HepG2 (cell line): Measurements from ENCODE around the gene SLC13A3. TPM values are rescaled to one million over a fixed set of nuclear protein-coding genes. Genes with fewer than 3 reads are reported as not detected.

Experiments used
- ARID4A ChIP-seq: sonication (generic); formaldehyde crosslinking; IDR thresholded peaks from 2 replicates; pipeline ENCODE4 v1.5.0; 2020; ENCODE audit warnings: mild to moderate bottlenecking, missing genetic modification reagents, borderline replicate concordance
- ATF6 ChIP-seq: sonication (generic); formaldehyde crosslinking; conservative IDR thresholded peaks from 2 replicates; pipeline ENCODE4 v1.4.0; 2020; ENCODE audit warnings: missing genetic modification reagents
- EP300 ChIP-seq, 3 experiments: sonication (generic) in 1 of 3; formaldehyde crosslinking in 1 of 3; IDR thresholded peaks; 2 replicates each; pipeline versions ENCODE4 v1.5.1 to v1.6.1; 2011 to 2020; ENCODE audit warnings: low read depth in 2 of 3, low read length in 2 of 3, borderline replicate concordance in 1 of 3, improper control_type of control experiment in 1 of 3, mild to moderate bottlenecking in 1 of 3, missing genetic modification reagents in 1 of 3, moderate library complexity in 1 of 3
- ETV5 ChIP-seq: IDR thresholded peaks from 2 replicates; pipeline ENCODE4 v1.6.1; 2018; ENCODE audit warnings: missing biosample characterization, missing genetic modification reagents, inconsistent platforms, borderline replicate concordance
- HDAC2 ChIP-seq: sonication (generic); formaldehyde crosslinking; IDR thresholded peaks from 2 replicates; pipeline ENCODE4 v1.4.0; 2020; ENCODE audit warnings: missing genetic modification reagents
- LBX2 ChIP-seq: sonication (generic); formaldehyde crosslinking; IDR thresholded peaks from 2 replicates; pipeline ENCODE4 v1.5.0; 2020; ENCODE audit warnings: missing genetic modification reagents, mild to moderate bottlenecking, borderline replicate concordance
- LCORL ChIP-seq, 2 experiments: fragments of 450-650 bp in 1 of 2; sonication (generic) in 1 of 2; formaldehyde crosslinking in 1 of 2; IDR thresholded peaks; 2 replicates each; pipeline versions ENCODE4 v1.5.0 to v1.6.1; 2017 to 2020; ENCODE audit warnings: antibody characterized with exemption in 1 of 2, missing genetic modification reagents in 1 of 2
- NR2F2 ChIP-seq: IDR thresholded peaks from 2 replicates; pipeline ENCODE4 v1.6.1; 2012; ENCODE audit warnings: low read depth, inconsistent platforms, borderline replicate concordance
- PITX1 ChIP-seq: sonication (generic); formaldehyde crosslinking; IDR thresholded peaks from 2 replicates; pipeline ENCODE4 v1.5.1; 2020; ENCODE audit warnings: mild to moderate bottlenecking, missing genetic modification reagents
- SCMH1 ChIP-seq: sonication (generic); formaldehyde crosslinking; IDR thresholded peaks from 2 replicates; pipeline ENCODE4 v1.9.0; 2021; ENCODE audit warnings: missing genetic modification reagents, mild to moderate bottlenecking, borderline replicate concordance
- SP4 ChIP-seq: sonication (generic); formaldehyde crosslinking; IDR thresholded peaks from 2 replicates; pipeline ENCODE4 v1.8.1; 2023; ENCODE audit warnings: mild to moderate bottlenecking, missing genetic modification reagents
- TBX2 ChIP-seq: sonication (generic); formaldehyde crosslinking; IDR thresholded peaks from 2 replicates; pipeline ENCODE4 v1.5.0; 2020; ENCODE audit warnings: missing genetic modification reagents, mild to moderate bottlenecking, borderline replicate concordance
- TBX3 ChIP-seq: fragments of 450-650 bp; IDR thresholded peaks from 2 replicates; pipeline ENCODE4 v1.6.1; 2017; ENCODE audit warnings: antibody characterized with exemption, mild to moderate bottlenecking, inconsistent platforms, borderline replicate concordance
- ZNF143 ChIP-seq: sonication (generic); formaldehyde crosslinking; IDR thresholded peaks from 2 replicates; pipeline ENCODE4 v1.4.0; 2020; ENCODE audit warnings: missing genetic modification reagents
- ZNF678 ChIP-seq: sonication (generic); formaldehyde crosslinking; IDR thresholded peaks from 2 replicates; pipeline ENCODE4 v1.4.0; 2020; ENCODE audit warnings: mild to moderate bottlenecking, missing genetic modification reagents
- polyA plus RNA-seq, 8 experiments: library from polyadenylated mRNA; depleted of rRNA in 3 of 8; stranded (reverse) in 7 of 8; unstranded in 1 of 8; fragments of >200 nt; fragmentation: Illumina TruSeq in 4 of 8; extraction: Trizol in 4 of 8; gene quantifications; 2 replicates each; pipeline versions ENCODE4 v1.2.1 to v1.2.3, GENCODE V29; 2011 to 2016; ENCODE audit warnings: low read depth in 4 of 8, missing spikeins in 1 of 8, mixed read lengths in 1 of 8; ENCODE audit not compliant: insufficient read depth in 1 of 8
- total RNA-seq, 5 experiments: library from RNA; depleted of rRNA; stranded (reverse); fragments of >200 nt; fragmentation: Illumina TruSeq; extraction: Trizol; gene quantifications; 2 replicates each; pipeline ENCODE4 v1.2.3, GENCODE V29; 2016; ENCODE audit warnings: low read depth in 1 of 5
- TF ChIP-seq, protein P1 (sequence below): sonication (generic); formaldehyde crosslinking; IDR thresholded peaks from 2 replicates; pipeline ENCODE4 v1.4.0; 2020; ENCODE audit warnings: mild to moderate bottlenecking, missing genetic modification reagents, borderline replicate concordance
- TF ChIP-seq, protein P2 (sequence below): sonication (generic); formaldehyde crosslinking; IDR thresholded peaks from 2 replicates; pipeline ENCODE4 v1.4.0; 2020; ENCODE audit warnings: missing genetic modification reagents, borderline replicate concordance
- TF ChIP-seq, protein P3 (sequence below): sonication (generic); formaldehyde crosslinking; IDR thresholded peaks from 2 replicates; pipeline ENCODE4 v1.4.0; 2020; ENCODE audit warnings: missing genetic modification reagents

Gene SLC13A3
- total and polyA plus RNA-seq, 2 of the 13 experiments (the other 11 are each of a cell fraction or from before 2014, with no cell fraction given): 66.5 to 76.0 TPM

DNA sequence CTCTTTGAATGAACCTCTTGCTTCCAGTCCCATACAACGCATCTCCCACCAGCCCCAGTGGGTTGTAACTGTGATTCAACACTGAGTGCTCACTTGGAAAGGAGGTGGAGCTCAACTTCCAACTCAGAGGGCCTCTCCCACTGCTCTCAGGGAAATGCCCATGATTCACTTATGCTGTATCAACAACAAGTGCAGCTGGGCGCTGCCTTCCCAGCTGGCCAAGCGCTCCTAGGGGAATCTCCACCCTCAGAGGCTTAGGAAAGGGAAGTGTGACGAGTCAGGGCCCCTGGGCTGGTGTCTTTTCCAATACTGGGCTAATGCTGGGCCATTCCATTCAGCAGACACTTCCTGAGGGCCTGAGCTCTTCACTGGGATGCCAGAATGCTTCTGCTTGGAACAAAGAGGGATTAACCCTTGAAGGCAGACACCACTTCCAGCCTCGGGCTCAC lies 92.7 kb downstream of the SLC13A3 start (continued):
- no peak for TF ChIP-seq ATF6 (CRISPR knock-in tag)
- TF ChIP-seq ZNF143 (CRISPR knock-in tag): peak; percentile 80
- no peak for TF ChIP-seq SCMH1 (CRISPR knock-in tag)
- TF ChIP-seq LBX2 (CRISPR knock-in tag): no peak
- TF ChIP-seq SP4 (CRISPR knock-in tag): no peak
- no peak for TF ChIP-seq TBX3
- no peak for TF ChIP-seq NR2F2
- TF ChIP-seq TBX2 (CRISPR knock-in tag): peak; percentile 30; the same call in 1 of the 2 replicates
- peak; percentile 47; the same call in 1 of the 2 replicates for TF ChIP-seq ETV5 (CRISPR knock-in tag)
- TF ChIP-seq, protein P1, sequence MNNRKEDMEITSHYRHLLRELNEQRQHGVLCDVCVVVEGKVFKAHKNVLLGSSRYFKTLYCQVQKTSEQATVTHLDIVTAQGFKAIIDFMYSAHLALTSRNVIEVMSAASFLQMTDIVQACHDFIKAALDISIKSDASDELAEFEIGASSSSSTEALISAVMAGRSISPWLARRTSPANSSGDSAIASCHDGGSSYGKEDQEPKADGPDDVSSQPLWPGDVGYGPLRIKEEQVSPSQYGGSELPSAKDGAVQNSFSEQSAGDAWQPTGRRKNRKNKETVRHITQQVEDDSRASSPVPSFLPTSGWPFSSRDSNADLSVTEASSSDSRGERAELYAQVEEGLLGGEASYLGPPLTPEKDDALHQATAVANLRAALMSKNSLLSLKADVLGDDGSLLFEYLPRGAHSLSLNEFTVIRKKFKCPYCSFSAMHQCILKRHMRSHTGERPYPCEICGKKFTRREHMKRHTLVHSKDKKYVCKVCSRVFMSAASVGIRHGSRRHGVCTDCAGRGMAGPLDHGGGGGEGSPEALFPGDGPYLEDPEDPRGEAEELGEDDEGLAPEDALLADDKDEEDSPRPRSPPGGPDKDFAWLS (CRISPR knock-in tag): no peak
- TF ChIP-seq, protein P2, sequence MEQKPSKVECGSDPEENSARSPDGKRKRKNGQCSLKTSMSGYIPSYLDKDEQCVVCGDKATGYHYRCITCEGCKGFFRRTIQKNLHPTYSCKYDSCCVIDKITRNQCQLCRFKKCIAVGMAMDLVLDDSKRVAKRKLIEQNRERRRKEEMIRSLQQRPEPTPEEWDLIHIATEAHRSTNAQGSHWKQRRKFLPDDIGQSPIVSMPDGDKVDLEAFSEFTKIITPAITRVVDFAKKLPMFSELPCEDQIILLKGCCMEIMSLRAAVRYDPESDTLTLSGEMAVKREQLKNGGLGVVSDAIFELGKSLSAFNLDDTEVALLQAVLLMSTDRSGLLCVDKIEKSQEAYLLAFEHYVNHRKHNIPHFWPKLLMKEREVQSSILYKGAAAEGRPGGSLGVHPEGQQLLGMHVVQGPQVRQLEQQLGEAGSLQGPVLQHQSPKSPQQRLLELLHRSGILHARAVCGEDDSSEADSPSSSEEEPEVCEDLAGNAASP: no peak
- no peak for TF ChIP-seq LCORL (IDR thresholded peaks at IDR 0.05)
- TF ChIP-seq LCORL (CRISPR knock-in tag; IDR thresholded peaks at IDR 0.05): 0 out of 2 replicates have a peak, but pooled peaks have one; percentile 25
- TF ChIP-seq PITX1 (CRISPR knock-in tag): peak; percentile 61; the same call in 1 of the 2 replicates
- no peak for TF ChIP-seq ZNF678 (CRISPR knock-in tag)
- TF ChIP-seq, protein P3, sequence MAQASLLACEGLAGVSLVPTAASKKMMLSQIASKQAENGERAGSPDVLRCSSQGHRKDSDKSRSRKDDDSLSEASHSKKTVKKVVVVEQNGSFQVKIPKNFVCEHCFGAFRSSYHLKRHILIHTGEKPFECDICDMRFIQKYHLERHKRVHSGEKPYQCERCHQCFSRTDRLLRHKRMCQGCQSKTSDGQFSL (CRISPR knock-in tag): no peak
- TF ChIP-seq EP300 (IDR thresholded peaks at IDR 0.05; ENCODE audit: low read depth in 2 of 2, low read length in 2 of 2): 0 out of 4 replicates have a peak, but pooled peaks of 1 of the 2 experiments have one; percentile 9
- no peak for TF ChIP-seq EP300 (CRISPR knock-in tag; IDR thresholded peaks at IDR 0.05; ENCODE audit: borderline replicate concordance)
- peak; percentile 27; the same call in 1 of the 2 replicates for TF ChIP-seq HDAC2
- TF ChIP-seq ARID4A: no peak
